Fibroblast of skin of abdomen (primary cell): ENCODE measurements around the gene AQP11.
"Not testable (repeated sequence)": the region's sequence is repeated elsewhere in the genome, so short reads cannot be mapped to it uniquely, and the experiment has no call there.

Source experiments
- DNase-seq: peaks from one replicate; pipeline ENCODE4 v3.0.0-alpha.2; 2013

AQP11 gene

GRCh38 chr11:77593883-77594282 lies 4.1 kb downstream of the AQP11 start:
- no peak for DNase-seq

- DNase-seq = peak; percentile 64
These were observed 6.9 kb downstream of the AQP11 start for GRCh38 chr11:77596626-77597025.

- DNase-seq = no peak
These were observed 8.4 kb downstream of the AQP11 start for GRCh38 chr11:77598195-77598594.

DNA sequence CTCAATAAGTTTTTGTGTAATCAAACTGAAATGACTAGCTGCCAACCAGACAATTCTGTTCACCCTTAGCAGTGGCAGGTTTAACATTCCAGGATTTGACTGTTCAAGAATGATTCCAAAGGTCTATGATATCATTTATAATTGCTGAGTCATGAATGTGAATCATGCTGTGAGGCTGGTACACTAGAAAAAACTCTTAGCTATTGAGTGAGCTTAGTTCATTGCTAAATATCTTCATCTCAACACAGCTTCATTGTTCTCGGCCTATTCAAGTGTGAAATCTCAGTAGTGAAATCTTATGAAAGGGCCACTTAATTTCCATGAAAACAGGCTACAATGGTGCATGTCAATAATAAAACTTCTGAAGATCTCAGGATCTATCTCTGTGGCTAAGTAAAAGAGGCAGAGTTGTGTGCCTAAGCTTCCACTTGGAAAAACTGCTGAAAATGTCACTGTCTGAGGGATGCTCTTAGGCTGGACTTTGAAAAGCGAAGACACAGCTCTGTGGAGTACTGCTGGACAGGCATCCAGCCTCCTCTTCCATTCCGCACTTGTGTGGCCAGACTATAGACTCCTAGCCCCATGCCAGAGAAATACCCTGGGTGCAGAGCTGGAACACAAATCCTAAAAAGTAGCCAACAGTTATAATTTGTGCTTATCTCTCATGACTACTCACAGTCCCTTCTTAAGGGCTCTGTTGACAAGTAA lies 12.8 kb downstream of the AQP11 start:
- DNase-seq = peak; percentile 88

- DNase-seq = no peak
These were observed 14.5 kb downstream of the AQP11 start for GRCh38 chr11:77604281-77604680.

- DNase-seq = no peak
These were observed 19.5 kb downstream of the AQP11 start for GRCh38 chr11:77609234-77609633.

DNA sequence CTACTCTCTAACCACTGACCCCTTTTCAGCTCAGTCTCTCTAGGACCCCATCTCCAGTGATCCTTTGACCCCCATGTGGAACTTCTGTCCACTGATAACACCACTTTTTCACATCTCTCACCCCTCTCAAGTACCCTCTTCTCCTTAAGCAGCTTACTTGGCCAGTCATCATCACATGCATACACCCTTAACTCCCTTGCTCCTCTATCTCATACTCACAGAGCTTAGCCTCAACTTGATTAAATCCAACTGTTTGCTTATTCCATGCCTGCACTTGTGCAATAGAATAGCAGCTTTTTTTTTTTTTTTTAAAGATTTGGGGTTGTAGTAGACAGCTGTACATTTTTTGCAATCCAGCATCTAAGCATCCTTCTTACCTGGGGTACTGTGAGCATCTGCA lies 22.2 kb downstream of the AQP11 start:
- DNase-seq = no peak

- peak; percentile 63 for DNase-seq
These were observed 28.1 kb downstream of the AQP11 start for GRCh38 chr11:77617892-77618291.

DNA sequence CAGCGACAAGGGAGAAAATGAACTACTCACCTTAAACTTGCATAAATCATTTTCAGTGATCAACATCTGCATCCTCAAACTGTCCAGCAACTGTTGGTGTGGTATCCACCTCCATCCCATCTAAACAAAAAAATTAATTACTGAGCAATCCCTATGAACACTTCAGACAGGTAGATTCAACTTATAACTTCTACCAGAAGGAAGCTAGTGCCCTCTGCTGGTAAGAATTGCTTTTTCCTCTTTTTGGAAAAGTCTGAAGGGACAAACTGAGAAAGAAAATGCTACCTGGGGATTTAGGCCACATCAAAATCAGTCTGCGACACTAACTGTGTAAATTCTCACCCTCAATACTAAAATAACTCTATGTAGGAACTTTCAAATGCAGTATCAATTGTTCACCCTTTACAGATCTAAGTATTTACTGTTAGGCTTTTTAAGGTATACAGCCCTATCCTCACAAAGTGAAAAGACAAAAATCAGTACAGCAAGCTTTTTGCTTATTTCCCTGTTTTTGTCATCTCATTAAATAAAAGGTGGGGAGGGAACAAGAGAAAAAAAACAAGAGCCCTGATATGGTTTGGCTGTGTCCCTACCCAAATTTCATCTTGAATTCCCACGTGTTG lies 29.9 kb downstream of the AQP11 start:
- DNase-seq = no peak

DNA sequence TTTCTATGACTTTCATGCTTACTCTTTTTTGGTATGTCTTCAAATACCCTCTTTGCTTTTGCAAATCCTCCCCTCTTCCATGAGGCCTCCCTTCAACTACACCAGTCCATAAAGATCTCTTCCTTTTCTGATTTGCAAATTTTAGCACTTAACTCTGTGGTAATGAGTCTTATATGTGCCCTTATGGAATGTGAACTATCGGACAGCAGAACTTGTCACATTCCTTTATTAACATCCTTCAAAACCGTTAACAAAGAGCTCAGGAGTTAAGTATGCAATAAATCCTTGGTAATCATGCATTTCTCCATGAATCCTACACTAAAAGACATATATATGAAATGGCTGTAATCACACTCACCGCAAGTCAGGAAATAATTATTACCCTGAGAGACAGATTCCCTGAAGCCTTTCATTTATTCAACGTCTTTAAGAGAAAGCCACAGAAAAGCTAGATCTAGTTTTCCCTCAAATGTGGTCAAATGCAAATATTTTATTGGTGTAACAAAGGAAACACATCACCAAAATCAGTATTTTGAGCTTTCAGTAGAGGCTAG lies 40.5 kb downstream of the AQP11 start:
- peak; percentile 25 for DNase-seq

DNA sequence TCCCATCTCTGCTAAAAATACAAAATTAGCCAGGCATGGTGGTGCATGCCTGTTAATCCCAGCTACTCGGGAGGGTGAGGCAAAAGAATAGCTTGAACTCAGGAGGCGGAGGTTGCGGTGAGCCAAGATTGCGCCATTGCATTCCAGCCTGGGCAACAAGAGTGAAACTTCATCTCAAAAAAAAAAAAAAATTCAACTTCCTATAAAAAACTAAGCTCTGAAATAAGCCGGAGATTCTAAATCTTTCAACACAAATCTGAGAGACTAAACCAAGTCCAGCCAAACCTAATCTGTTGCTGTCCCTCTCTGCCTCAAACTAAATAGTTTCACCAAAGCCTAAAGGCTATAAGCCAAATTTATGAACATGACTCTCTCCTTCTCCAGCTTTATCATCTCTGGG lies 44.2 kb downstream of the AQP11 start:
- not testable (repeated sequence) for DNase-seq

DNA sequence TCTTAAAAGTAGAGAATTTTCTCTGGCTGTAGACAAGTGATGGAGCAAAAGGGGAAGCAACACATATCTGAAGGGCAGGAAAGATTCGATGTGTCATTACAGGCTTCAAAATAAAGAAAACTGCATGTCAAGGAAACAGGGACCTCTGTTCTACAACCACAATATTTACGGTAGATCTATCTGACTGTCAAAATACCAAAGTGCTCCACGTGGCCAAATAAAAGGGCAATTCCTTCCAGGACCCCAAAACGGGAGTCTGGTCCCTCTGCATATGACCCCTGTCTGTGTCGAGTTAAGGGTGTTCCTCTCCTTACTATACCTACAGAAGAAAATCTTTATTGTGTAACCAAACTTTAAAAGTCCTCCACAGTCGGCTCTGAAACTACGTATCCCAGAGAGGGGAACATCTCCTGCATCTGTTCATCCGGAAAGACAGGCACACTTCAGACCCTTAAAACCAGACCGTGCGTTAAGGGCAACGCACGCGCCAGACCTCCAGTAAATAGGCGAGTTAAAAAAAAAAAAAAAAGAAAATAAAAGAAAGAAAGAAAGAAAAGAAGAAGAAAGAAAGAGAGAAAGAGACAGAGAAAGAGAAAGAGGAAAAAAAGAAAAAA lies 47.1 kb downstream of the AQP11 start:
- DNase-seq = no peak

DNA sequence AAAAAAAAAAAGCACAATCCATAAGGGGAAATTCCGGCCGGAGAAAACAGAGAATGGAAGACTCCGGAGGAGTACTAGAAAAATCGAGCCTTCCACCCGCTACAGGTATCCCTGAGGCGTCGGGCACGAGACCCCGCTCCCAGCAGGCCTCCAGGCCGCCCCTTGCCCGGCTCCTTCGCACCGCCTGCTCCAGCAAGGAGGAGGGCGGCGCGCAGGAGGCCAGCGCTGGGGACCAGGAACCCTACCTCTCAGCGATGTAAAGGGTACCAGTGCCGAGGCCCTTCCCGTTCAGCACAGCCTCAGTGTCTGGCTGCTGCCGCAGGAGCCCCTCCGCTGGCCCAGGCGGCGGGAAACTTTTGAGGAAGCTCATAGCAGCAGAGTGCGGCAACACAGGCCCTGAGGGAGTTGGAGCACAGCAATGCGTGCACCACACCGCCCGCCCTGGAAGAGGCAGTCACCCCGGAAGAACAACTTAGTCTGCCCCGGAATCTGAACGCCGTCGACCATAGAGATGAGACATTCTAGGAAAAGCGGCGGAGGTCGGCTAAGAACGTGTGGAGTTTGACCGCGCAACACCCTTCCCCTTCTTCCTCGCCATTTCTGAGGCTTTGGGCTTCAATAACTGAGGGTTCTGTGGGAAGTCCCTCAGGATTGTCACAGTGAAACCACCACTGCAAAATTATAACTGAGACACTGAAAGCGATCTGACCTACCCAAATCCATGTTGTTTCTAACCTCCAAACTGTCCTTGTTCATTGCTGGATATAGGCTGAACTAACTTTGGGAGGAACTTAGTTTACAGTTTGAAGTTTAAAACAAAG lies 47.8 kb downstream of the AQP11 start, which contains the start of gene CLNS1A:
CLNS1A (minus strand) TSS at position 450 of the 821 bp plus-strand sequence; CDS start at position 370, 80 bp downstream.
- DNase-seq = peak; percentile 89

DNA sequence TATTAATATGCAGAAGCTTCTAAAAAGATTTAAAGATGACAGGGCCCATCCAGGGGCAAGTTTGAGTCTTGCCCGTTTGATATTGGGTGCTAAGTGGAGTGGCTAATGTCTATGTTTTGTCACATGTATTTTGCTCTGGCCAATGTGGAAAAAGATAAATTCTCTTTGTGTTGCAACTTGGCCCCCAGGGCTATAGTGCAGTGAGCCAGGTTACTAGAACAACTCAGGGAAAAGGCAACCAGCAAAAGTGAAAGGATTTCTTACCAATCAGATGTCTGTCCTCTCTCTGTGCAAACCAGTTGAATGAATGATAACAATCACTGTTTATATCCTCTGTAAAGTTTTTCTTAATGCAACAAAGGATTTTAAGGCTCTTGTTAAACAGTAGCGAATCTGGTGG lies 52.5 kb downstream of the AQP11 start:
- no peak for DNase-seq

GRCh38 chr11:77644887-77645286 lies 55.1 kb downstream of the AQP11 start:
- DNase-seq = no peak

DNA sequence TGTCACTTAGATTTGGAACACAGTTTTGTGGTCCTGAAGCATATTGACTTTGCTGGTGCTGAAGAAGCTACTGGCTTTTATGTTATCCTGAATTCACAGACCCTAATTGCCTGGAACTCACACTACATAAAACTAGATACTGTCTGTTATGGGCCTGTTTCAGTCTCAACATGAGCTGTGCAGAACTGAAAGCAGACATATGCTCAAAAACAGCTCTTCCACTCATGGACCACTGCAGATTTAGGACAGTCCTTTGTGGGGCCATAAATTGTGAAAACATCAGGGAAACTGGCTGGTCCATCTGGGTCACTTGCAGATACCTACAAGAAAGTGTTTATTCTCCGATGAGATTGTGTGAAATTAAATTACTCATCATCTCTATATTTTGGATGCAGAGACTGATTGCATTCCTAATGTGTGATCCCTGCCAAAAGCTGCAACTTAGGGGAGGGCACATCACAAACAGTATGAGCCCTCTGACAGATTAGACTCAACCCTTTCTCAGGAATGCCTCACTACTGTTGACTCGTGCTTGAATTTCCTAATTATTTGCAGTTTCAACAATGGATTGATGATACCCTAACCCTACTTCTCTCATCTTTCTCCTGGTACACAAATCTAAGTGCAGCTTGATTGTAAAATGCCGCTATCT lies 58.0 kb downstream of the AQP11 start:
- peak; percentile 19 for DNase-seq

DNA sequence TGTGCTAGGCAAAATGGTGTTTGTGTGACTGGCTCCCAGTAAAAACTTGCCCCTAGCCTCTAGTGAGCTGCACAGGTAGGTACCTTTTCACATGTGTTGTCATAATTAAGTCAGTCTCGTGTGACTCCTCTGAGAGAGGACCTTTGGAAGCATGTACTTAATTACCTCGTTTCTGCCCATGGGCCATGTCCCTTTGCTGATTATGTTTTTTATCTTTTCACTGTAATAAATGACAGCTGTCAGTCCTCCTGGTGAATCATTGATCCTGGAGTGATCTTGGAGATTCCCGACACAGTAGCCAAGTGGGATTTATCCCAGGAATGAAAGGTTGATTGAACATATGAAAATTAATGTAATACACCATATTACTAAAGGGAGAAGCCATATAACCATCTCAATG lies 60.4 kb downstream of the AQP11 start:
- no peak for DNase-seq

GRCh38 chr11:77654770-77655434 lies 65.1 kb downstream of the AQP11 start:
- DNase-seq = peak; percentile 54

GRCh38 chr11:77656362-77656761 lies 66.6 kb downstream of the AQP11 start:
- no peak for DNase-seq

- DNase-seq = peak; percentile 69
These were observed 68.7 kb downstream of the AQP11 start for GRCh38 chr11:77658213-77659013.
